ENCODE results near the gene GNGT2. TPM values are rescaled to one million over a fixed set of nuclear protein-coding genes. Genes with fewer than 3 reads are reported as not detected.
A peak's percentile ranks its signal among the peaks of the same experiment; 100 is the strongest.
"Not testable (repeated sequence)": the region's sequence is repeated elsewhere in the genome, so short reads cannot be mapped to it uniquely, and the experiment has no call there.

GNGT2 gene
- total RNA-seq, 1 experiment from 2014 or later, result 0.40 TPM

DNA sequence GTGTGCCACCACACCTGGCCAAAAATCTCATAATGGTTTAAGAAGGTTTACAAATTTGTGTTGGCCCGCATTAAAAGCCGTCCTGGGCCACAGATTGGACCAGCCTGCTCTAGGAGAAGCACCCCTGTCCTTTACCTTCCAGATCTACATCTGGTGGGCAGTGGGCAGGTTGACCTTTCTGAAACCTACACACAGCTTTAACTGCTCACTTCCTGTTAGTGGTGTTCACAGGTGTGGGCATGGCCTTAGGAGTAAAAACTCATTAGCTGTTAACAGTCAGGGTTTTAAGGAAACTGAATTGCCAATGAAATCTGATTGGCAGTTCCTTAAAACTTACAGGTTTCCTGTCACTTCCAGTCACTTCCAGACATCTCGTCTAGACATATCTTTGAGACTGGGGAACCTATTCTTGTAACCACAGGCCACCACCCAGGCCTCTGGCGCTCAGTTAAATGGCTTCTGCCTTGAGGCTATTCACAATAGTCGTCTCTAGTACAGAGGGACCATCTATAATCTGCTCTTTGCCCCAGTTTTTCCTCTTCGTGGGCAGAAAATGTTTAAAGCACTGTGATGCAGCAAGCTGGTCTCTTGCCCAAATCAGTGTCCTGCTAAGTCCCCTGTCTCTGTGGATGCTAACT is 29.3 kb downstream of the GNGT2 start:
- POLR2A ChIA-PET (ENCODE audit: unreplicated experiment), result no interaction called here
- CTCF ChIA-PET, result interaction anchor here (0.6 to 1.1 kb wide), 2 partner anchors 45 to 47 kb away, joined by 3 to 7 read pairs; no protein-coding TSS in a partner anchor
- BruUV-seq (replicated peaks), result no TSS peak

DNA sequence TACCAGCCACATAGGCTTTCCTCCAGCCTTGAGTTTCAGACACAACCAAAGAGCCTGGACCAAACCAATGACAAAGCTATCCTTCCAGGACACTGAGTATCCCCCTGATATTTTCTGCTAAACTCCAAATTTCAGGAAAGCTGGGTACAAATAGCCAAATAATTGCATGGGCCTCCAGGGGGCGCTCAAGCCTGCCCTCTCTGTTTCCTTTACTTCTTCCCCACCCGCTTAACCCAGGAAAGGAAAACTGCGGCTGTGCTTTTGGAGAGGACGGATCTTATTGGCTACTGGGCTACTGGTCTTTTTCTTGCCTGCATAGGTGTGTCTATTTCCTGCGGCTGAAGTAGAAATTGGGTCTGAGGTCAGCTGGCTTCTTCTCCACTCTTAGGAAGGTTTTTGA is 30.1 kb downstream of the GNGT2 start:
- DNase-seq (peak; percentile 67), ATAC-seq (peak; percentile 75)
- Histone ChIP-seq H3K9me2 (replicated peaks; ENCODE audit: low read length) (no peaks in the 10 kb centered on the region), H3K4me2 (ENCODE audit: low read length) (no peak overlapping the region), H3K4me3 (ENCODE audit: low read length) (no peak overlapping the region), H3K27ac (ENCODE audit: low read length) (no peak overlapping the region), H3K9me3 (ENCODE audit: low read length) (peaks cover 11% of the 10 kb centered on the region), H3K9ac (ENCODE audit: low read length) (no peak overlapping the region), H3K79me2 (ENCODE audit: low read length) (no peaks in the 10 kb centered on the region), H3F3A (ENCODE audit: low read length, unreplicated experiment) (no peaks in the 10 kb centered on the region), H4K20me1 (ENCODE audit: low read length) (no peaks in the 10 kb centered on the region), H2AFZ (ENCODE audit: low read length) (no peak overlapping the region), H3K27me3 (ENCODE audit: low read length) (no peaks in the 10 kb centered on the region), H3K36me3 (ENCODE audit: low read depth, low read length) (no peaks in the 10 kb centered on the region), H3K4me1 (ENCODE audit: insufficient read depth, low read length) (no peaks in the 10 kb centered on the region)
- peak; percentile 95 for TF ChIP-seq CTCF (conservative IDR thresholded peaks at IDR 0.05; ENCODE audit: low read depth, low read length)
- no peak for TF ChIP-seq EZH2 (IDR thresholded peaks at IDR 0.05; ENCODE audit: low read length, unreplicated experiment)
- CTCF ChIA-PET, result interaction anchor here (0.5 to 1.6 kb wide), 7 partner anchors 14 to 452 kb away, joined by 3 to 7 read pairs (median 4); no protein-coding TSS in a partner anchor
- BruUV-seq (replicated peaks), result no TSS peak
- POLR2A ChIA-PET (ENCODE audit: unreplicated experiment), result no interaction called here
- intact Hi-C loops (cut with micrococcal nuclease), result loop anchor here (1.0 kb wide), 2 partner anchors 47 to 110 kb away; no protein-coding TSS in a partner anchor

More for the DNA sequence above, 29.3 kb downstream of the GNGT2 start:
- Histone ChIP-seq H3K9me2 (replicated peaks; ENCODE audit: low read length) (no peaks in the 10 kb centered on the region), H3K4me1 (ENCODE audit: insufficient read depth, low read length) (no peaks in the 10 kb centered on the region), H3K27ac (ENCODE audit: low read length) (no peak overlapping the region), H3K4me3 (ENCODE audit: low read length) (no peak overlapping the region), H4K20me1 (ENCODE audit: low read length) (no peaks in the 10 kb centered on the region), H3K27me3 (ENCODE audit: low read length) (no peaks in the 10 kb centered on the region), H3K9me3 (ENCODE audit: low read length) (peaks cover 4% of the 10 kb centered on the region; the same call in 1 of the 2 replicates), H3K9ac (ENCODE audit: low read length) (no peak overlapping the region), H3K79me2 (ENCODE audit: low read length) (no peaks in the 10 kb centered on the region), H3F3A (ENCODE audit: low read length, unreplicated experiment) (no peaks in the 10 kb centered on the region), H3K4me2 (ENCODE audit: low read length) (no peak overlapping the region), H2AFZ (ENCODE audit: low read length) (no peak overlapping the region), H3K36me3 (ENCODE audit: low read depth, low read length) (no peaks in the 10 kb centered on the region)
- ATAC-seq (no peak), DNase-seq (no peak)
- intact Hi-C loops (cut with micrococcal nuclease), result loop anchor here (1.0 kb wide), 2 partner anchors 46 to 109 kb away; no protein-coding TSS in a partner anchor
- TF ChIP-seq CTCF (conservative IDR thresholded peaks at IDR 0.05; ENCODE audit: low read depth, low read length), result no peak
- TF ChIP-seq EZH2 (IDR thresholded peaks at IDR 0.05; ENCODE audit: low read length, unreplicated experiment), result no peak
- no peak for TF ChIP-seq EZH2phosphoT487 (IDR thresholded peaks at IDR 0.05; ENCODE audit: borderline replicate concordance, low read length)

DNA sequence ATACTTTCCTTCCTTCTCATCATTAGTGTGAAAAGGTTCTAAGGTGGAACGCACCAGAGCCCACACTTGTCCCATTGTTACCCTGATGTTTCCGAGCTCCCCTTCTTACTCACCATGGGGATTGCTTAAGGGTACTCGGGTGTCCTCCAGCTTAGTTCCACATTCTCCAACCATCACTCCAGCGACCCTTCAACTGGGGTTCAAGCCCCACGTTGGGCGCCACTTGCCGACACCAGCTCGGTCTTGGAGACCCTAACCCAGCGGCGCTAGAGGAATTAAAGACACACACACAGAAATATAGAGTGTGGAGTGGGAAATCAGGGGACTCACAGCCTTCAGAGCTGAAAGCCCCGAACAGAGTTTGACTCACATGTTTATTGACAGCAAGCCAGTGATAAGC is 34.4 kb downstream of the GNGT2 start:
- H3K9me2 ChIP-seq (replicated peaks; ENCODE audit: low read length); H3K4me1 ChIP-seq (ENCODE audit: insufficient read depth, low read length); H4K20me1 ChIP-seq (ENCODE audit: low read length); intact Hi-C loops (cut with micrococcal nuclease); H3F3A ChIP-seq (ENCODE audit: low read length, unreplicated experiment); BruUV-seq (replicated peaks); H3K79me2 ChIP-seq (ENCODE audit: low read length); H3K9ac ChIP-seq (ENCODE audit: low read length); ATAC-seq; H3K4me3 ChIP-seq (ENCODE audit: low read length); H2AFZ ChIP-seq (ENCODE audit: low read length); H3K4me2 ChIP-seq (ENCODE audit: low read length); CTCF ChIA-PET; H3K36me3 ChIP-seq (ENCODE audit: low read depth, low read length); H3K27ac ChIP-seq (ENCODE audit: low read length); DNase-seq; H3K27me3 ChIP-seq (ENCODE audit: low read length): not testable (repeated sequence)
- POLR2A ChIA-PET (ENCODE audit: unreplicated experiment), result interaction anchor here (0.5 kb wide), 1 partner anchor 452 kb away, joined by 4 read pairs; no protein-coding TSS in a partner anchor
- peaks cover 11% of the 10 kb centered on the region for H3K9me3 ChIP-seq (ENCODE audit: low read length)

DNA sequence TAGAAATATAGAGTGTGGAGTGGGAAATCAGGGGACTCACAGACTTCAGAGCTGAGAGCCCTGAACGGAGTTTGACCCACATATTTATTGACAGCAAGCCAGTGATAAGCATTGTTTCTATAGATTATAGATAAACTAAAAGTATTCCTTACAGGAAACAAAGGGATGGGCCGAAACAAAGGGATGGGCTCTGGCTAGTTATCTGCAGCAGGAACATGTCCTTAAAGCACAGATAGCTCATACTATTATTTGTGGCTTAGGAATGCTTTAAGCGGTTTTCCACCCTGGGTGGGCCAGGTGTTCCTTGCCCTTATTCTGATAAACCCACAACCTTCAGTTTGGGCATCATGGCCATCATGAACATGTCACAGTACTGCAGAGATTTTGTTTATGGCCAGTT is 39.7 kb downstream of the GNGT2 start:
- POLR2A ChIA-PET (ENCODE audit: unreplicated experiment), result interaction anchor here (0.6 kb wide), 1 partner anchor 271 kb away, joined by 3 read pairs; no protein-coding TSS in a partner anchor
- CTCF ChIA-PET, result not testable (repeated sequence)

More for the DNA sequence above, 39.7 kb downstream of the GNGT2 start:
- H3F3A ChIP-seq (ENCODE audit: low read length, unreplicated experiment); H3K79me2 ChIP-seq (ENCODE audit: low read length); H3K36me3 ChIP-seq (ENCODE audit: low read depth, low read length); H3K4me3 ChIP-seq (ENCODE audit: low read length); BruUV-seq (replicated peaks); H4K20me1 ChIP-seq (ENCODE audit: low read length); DNase-seq; ATAC-seq; H3K9ac ChIP-seq (ENCODE audit: low read length); H3K4me2 ChIP-seq (ENCODE audit: low read length); H3K9me3 ChIP-seq (ENCODE audit: low read length); H3K9me2 ChIP-seq (replicated peaks; ENCODE audit: low read length); H3K27ac ChIP-seq (ENCODE audit: low read length); intact Hi-C loops (cut with micrococcal nuclease); H3K4me1 ChIP-seq (ENCODE audit: insufficient read depth, low read length); H2AFZ ChIP-seq (ENCODE audit: low read length): not testable (repeated sequence)
- peaks cover 28% of the 10 kb centered on the region; the same call in 1 of the 2 replicates for H3K27me3 ChIP-seq (ENCODE audit: low read length)

All from PC-3 (cell line).